Fibroblast of mammary gland (primary cell): Measurements from ENCODE around the gene IFT27.
A peak's percentile ranks its signal among the peaks of the same experiment; 100 is the strongest.

Source experiments
- DNase-seq: peaks from one replicate; pipeline ENCODE4 v3.0.0-alpha.2; 2010; ENCODE audit warnings: low read depth
- H3K4me3 ChIP-seq: 2 replicates; pipeline ENCODE4 v1.5.1; 2011; ENCODE audit warnings: low read depth, mild to moderate bottlenecking, low read length, moderate library complexity; ENCODE audit not compliant: control insufficient read depth
- TF ChIP-seq, protein P1 (sequence below): conservative IDR thresholded peaks from 2 replicates; pipeline ENCODE4 v1.5.1; 2011; ENCODE audit warnings: low read depth, low read length, inconsistent platforms; ENCODE audit not compliant: control insufficient read depth, insufficient read depth

IFT27 gene

DNA sequence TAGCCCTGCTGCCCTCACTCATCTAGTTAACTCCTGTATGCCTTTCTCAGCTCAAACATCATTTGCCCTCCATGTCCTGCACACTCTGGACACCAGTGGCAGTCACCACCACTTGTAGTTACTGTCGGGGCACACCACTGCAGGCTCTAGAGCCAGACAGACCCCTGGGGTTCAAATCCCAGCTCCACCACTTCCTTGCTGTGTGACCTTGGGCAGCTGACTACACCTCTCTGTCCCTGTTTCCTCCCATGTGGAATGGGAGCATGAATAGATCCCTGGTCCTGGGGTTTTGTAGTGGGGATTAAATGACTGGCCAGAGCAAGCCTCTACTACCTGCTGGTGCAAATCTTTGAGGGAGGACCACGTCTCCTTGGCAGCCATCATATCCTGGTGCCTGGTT, 7.8 kb upstream of the IFT27 start:
- no peak for DNase-seq
- TF ChIP-seq, protein P1, sequence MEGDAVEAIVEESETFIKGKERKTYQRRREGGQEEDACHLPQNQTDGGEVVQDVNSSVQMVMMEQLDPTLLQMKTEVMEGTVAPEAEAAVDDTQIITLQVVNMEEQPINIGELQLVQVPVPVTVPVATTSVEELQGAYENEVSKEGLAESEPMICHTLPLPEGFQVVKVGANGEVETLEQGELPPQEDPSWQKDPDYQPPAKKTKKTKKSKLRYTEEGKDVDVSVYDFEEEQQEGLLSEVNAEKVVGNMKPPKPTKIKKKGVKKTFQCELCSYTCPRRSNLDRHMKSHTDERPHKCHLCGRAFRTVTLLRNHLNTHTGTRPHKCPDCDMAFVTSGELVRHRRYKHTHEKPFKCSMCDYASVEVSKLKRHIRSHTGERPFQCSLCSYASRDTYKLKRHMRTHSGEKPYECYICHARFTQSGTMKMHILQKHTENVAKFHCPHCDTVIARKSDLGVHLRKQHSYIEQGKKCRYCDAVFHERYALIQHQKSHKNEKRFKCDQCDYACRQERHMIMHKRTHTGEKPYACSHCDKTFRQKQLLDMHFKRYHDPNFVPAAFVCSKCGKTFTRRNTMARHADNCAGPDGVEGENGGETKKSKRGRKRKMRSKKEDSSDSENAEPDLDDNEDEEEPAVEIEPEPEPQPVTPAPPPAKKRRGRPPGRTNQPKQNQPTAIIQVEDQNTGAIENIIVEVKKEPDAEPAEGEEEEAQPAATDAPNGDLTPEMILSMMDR: no peak
- no peak overlapping the region for H3K4me3 ChIP-seq

DNA sequence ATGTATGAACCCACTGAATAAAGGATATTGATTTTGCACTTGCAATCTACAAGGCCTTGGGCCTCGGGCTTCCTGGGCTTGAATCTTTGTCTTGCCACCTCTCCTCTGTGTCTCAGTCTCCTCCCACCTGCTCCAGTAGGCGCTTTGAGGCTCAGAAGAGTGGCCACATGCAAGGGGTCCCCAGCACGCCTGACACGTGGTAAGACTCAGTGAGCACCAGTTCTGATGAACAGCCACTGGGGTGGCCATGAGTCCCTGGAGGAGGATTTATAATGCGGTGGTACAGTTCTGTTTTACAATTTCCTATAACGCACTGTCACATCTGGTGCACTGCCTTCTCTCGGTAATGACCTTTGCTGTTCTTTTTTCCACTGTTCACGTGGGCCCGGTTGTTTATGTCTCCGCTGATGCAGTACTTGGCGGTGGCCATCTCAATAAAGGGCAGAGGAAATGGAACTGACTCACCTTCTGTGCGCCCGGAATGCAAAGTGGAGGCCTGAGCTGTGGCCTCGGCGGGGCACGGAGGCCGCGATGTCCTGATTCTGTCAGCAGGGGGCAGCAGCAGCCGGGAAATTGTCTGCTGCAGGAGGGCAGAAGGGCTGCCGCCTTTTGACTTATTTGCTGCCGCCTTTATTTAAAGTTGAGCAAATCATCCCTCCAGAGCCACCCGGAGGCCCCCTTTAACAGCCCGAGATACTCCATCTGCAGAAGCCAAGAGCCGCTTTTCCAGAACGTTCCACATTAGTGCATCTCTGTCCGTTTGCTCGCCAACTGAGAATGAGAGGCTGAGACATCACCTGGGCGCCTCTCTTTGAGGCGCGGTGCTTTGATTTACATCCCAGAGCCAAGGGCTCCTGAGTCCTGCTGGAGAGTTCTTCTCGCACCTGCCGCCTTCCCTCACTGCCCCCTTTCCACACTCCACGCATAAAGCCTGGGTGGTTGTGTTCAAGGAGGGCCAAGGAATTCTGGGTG, 6.0 kb upstream of the IFT27 start:
- peak; percentile 89 for DNase-seq
- TF ChIP-seq, protein P1: peak; percentile 78
- H3K4me3 ChIP-seq: no peak overlapping the region

DNA sequence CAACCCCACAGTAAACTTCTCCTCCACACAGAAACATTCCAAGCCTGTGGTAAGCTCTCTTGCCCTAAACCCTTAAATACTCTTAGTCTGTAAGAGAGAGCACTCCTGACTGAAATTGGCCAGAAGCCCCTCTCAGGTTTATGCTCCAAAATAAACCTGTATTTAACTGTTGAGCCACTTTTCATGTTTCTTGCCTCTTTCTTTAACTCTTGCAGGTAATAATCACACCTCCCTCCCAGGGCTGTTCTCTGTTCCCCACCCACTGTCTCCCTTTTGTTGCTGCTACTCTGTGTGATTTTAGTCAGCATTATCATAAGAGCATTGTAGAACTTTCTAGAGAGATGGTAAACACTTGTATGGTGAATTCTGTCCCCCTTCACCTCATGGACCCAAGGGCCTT, 2.1 kb upstream of the IFT27 start:
- no peak for DNase-seq
- no peak overlapping the region for H3K4me3 ChIP-seq
- TF ChIP-seq, protein P1: no peak

DNA sequence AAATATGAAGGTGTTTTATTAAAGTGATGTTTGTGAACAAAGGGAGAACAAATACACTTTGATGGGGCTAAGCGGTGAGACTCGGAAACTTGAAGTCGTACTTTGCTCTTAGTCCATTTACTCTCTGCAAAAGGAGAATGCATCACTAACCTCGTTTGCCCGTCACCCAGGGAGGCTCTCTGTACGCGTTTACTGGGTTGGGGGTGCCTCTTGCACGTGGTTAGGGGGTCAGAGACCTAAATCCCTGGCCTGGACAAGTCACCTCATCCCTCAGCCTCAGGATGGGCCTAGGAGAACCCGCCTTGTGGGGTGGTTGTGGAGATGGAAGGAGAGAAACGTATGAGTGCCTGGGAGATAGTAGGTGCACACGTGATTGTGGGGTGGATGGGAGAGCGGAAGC, 803 bp upstream of the IFT27 start:
- DNase-seq: no peak
- peak overlapping the region; percentile 33 for H3K4me3 ChIP-seq
- TF ChIP-seq, protein P1: no peak

DNA sequence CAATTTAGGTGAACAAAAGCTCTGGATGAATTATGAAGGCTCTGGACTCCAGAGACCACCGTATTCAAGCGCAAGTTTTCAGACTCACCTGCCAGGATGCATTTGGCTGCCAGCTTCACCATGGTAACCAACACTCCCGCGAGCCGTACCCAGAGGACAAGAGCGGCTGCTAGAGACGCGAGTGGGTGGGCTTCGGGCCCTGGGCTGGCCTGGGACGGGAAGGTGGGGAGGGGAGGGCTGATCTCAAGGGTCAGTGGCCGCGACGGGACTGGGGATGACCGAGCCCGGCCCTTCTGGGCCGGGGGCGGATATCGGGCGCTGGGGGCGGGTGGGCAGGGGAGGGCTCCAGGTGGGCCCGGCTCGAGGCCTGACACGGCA, 344 bp downstream of the IFT27 start:
- H3K4me3 ChIP-seq: peak overlapping the region; percentile 73
- TF ChIP-seq, protein P1: no peak
- DNase-seq: peak; percentile 3

DNA sequence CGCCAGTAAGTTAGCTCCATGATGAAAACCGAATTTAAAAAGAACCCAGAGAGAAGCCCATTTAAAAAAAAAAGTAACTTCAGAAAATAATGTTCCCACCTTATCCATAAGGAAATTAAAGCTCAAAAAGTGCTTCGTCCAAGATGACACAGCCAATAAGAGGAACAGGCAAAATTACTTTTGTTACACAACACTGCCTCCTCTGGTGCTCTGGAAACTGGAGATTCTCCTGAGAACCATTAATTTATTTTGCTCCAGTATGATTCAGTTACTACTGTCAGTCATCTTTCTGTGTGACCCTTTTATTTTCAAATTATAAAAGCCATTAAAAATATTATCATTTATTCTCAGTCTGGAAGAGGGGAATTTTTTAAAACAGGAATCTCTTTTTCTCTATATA, 2.0 kb downstream of the IFT27 start:
- H3K4me3 ChIP-seq: no peak overlapping the region
- peak; percentile 61 for DNase-seq
- TF ChIP-seq, protein P1: peak; percentile 51
